22Rv1 (cell line): ENCODE measurements around the gene SLC39A6.
"Not testable (repeated sequence)": the region's sequence is repeated elsewhere in the genome, so short reads cannot be mapped to it uniquely, and the experiment has no call there.

Experiments
- ZFX ChIP-seq: fragments of 450-650 bp; IDR thresholded peaks from 2 replicates; pipeline ENCODE4 v1.6.1; 2017; ENCODE audit warnings: antibody characterized with exemption, borderline replicate concordance
- TF ChIP-seq, protein P1 (sequence below): fragments of 450-650 bp; IDR thresholded peaks from 2 replicates; pipeline ENCODE4 v1.5.1; 2017; ENCODE audit warnings: mild to moderate bottlenecking

DNA sequence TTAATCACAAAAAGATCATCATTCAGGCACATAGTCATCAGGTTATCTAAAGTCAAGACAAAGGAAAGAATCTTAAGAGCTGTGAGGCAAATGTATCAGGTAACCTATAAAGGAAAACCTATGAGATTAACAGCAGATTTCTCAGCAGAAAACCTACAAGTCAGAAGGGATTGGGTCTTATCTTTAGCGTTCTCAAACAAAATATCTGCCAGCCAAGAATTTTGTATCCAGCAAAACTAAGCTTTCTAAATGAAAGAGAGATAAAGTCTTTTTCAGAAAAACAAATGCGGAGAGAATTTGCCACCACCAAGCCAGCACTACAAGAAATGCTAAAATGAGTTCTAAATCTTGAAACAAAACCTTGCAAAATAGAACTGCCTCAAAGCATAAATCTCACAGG, 48.0 kb downstream of the SLC39A6 start:
- TF ChIP-seq ZFX = not testable (repeated sequence)
- TF ChIP-seq, protein P1, sequence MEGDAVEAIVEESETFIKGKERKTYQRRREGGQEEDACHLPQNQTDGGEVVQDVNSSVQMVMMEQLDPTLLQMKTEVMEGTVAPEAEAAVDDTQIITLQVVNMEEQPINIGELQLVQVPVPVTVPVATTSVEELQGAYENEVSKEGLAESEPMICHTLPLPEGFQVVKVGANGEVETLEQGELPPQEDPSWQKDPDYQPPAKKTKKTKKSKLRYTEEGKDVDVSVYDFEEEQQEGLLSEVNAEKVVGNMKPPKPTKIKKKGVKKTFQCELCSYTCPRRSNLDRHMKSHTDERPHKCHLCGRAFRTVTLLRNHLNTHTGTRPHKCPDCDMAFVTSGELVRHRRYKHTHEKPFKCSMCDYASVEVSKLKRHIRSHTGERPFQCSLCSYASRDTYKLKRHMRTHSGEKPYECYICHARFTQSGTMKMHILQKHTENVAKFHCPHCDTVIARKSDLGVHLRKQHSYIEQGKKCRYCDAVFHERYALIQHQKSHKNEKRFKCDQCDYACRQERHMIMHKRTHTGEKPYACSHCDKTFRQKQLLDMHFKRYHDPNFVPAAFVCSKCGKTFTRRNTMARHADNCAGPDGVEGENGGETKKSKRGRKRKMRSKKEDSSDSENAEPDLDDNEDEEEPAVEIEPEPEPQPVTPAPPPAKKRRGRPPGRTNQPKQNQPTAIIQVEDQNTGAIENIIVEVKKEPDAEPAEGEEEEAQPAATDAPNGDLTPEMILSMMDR = not testable (repeated sequence)
